DMS153 treated with DMSO at 0.1 percent for 48 hours (cell line): ENCODE measurements around the gene DDX4.

ENCODE experiments used
- DNase-seq: peaks from one replicate; lab custom pipeline; 2025; ENCODE audit not compliant: unreplicated experiment; lab: John Stamatoyannopoulos, UW

The DDX4 gene

DNA sequence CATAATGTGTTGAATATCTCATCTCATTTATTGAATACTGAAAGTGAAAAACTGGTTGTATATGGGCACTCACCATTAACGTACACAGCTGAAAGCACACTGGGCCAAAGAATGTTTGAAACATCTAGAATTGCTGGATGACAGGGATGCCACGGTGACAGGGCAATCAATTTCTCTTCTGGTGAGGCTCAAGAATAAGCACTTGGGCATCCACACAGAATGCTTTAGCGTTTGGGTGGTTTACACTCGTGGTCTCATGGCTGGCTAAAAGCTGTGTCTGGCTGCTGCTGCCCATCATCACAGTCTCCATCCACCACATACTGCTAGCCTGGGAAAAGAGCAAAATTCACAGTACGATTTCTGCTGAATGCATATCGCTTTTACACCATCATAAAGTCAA is 82.6 kb downstream of the DDX4 start:
- DNase-seq: no peak

- no peak for DNase-seq
These were observed 84.1 kb downstream of the DDX4 start for GRCh38 chr5:55821731-55822512.

- no peak for DNase-seq
These were observed 85.4 kb downstream of the DDX4 start for GRCh38 chr5:55823151-55823796.

DNA sequence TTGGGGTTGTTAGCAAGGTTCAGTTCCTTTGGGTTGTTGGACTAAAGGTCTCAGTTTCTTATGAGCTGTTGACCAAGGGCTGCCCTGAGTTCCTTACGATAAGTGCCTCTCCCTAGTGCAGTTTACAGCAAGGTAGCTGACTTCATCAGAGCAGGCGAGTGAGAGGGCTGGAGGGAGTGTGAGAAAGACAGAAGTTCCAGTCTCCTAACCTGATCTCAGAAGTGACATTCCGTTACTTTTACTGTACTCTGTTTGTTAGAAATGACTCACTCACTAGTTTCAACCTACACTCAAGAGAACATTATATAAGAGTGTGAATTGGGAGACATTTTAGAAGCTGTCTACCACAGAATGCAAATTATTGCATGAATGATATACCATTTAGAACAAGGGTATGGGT is 92.1 kb downstream of the DDX4 start:
- no peak for DNase-seq

- no peak for DNase-seq
These were observed 94.6 kb downstream of the DDX4 start for GRCh38 chr5:55832446-55832845.

GRCh38 chr5:55836191-55836590 is 98.3 kb downstream of the DDX4 start:
- DNase-seq: no peak

- DNase-seq: no peak
These were observed 104.1 kb downstream of the DDX4 start for GRCh38 chr5:55841976-55842375.

GRCh38 chr5:55847837-55848236 is 110.0 kb downstream of the DDX4 start:
- no peak for DNase-seq

DNA sequence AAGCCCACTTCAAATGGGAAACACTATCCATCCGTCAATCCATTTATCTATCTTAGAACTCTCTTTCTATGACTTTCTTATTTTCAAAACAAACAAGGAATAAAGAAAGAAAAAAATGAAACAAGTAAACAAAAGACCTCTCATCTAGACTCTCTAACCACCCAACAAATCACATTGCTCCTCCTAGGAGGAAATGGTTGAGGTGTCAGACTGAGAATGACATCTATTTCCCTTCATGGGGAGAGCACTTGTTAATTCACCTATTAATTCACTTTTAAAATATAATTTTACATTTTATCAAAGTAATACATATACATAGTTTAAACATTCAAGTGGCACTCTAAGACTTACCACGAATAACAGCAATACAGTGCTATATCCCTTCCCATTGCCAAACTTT is 110.9 kb downstream of the DDX4 start:
- DNase-seq: no peak

- DNase-seq: no peak
These were observed 113.2 kb downstream of the DDX4 start, which contains the start of gene IL31RA for GRCh38 chr5:55850839-55851674. TSS of gene IL31RA (plus strand) at chr5:55851357. CDS start at chr5:55851571, 214 bp downstream.

GRCh38 chr5:55851675-55851979 is 113.8 kb downstream of the DDX4 start:
- DNase-seq: no peak

GRCh38 chr5:55852503-55852902 is 114.6 kb downstream of the DDX4 start:
- no peak for DNase-seq

GRCh38 chr5:55853041-55853670 is 115.3 kb downstream of the DDX4 start:
- DNase-seq: no peak

DNA sequence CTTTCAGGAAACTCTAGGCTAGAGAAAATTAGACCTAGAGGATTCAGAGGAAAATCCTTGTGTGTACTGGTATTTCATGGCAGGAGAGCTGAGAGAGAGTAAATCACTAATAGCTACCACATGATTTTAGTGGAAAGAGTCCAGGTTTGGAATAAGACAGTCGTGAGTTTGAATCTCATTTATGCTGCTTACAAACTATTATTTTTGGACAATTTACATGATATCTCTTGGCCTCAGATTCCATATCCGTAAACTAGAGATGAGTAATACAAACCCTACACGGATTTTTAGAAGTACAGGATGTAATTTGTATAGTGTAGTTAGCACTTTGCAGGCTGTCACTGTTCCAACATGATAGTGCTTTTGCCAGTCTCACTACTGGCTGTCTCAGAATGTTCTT is 116.0 kb downstream of the DDX4 start:
- no peak for DNase-seq

- no peak for DNase-seq
These were observed 117.6 kb downstream of the DDX4 start for GRCh38 chr5:55855509-55855908.

- DNase-seq: no peak
These were observed 118.8 kb downstream of the DDX4 start for GRCh38 chr5:55856516-55857246.

- DNase-seq: no peak
These were observed 119.4 kb downstream of the DDX4 start for GRCh38 chr5:55857247-55857640.

DNA sequence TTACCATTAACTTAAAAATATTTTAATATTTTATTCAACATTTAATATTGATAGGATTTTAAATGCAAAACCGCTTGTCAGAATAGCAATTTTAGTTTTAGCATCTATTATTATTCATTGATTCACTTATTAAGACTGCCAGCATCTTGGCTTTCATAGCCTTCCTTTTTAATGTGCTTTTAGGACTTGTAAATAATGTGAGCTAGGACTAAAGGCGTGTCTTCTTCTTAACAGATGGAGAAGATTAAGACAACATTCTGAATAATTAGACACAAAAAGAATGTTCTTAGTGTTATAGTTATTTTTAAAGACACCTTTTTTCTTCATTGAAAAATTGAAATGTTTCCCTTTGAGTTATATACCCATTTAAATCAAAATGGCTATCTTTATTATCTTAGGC is 120.2 kb downstream of the DDX4 start:
- no peak for DNase-seq

GRCh38 chr5:55860288-55860687 is 122.4 kb downstream of the DDX4 start:
- DNase-seq: no peak

DNA sequence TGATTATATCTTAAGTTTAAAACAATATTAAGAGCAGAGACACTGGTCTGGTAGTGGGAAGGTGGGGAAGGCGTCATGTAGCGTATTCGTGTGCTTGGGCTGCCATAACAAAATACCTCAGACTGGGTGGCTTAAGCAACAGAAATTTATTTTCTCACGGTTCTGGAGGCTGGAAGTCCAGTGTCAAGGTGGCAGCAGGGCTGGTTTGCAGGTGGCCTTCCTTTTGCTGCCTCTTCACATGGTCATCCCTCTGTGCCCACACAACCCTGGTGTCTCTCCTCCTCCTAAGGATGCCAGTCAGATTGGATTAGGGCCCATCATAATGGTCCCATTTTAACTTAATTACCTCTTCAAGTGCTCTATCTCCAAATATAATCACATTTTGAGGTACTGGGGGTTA is 122.8 kb downstream of the DDX4 start:
- DNase-seq: no peak
